Stimulated activated CD8-positive, alpha-beta memory T cell treated with anti-CD3 and anti-CD28 coated beads, Interleukin-12 subunit alpha, Interleukin-12 subunit beta, amount 100 ng/mL, for 24 hours (primary cell): ENCODE results near the gene ABCC4.
"Not testable (repeated sequence)": the region's sequence is repeated elsewhere in the genome, so short reads cannot be mapped to it uniquely, and the experiment has no call there.

Source experiments
- DNase-seq: peaks from one replicate; pipeline ENCODE4 v3.0.0-alpha.2; 2020; ENCODE audit errors: extremely low read depth

Gene ABCC4

GRCh38 chr13:95195146-95195545 lies 106.1 kb downstream of the ABCC4 start:
- DNase-seq, result no peak

GRCh38 chr13:95193509-95194230 lies 107.6 kb downstream of the ABCC4 start:
- no peak for DNase-seq

DNA sequence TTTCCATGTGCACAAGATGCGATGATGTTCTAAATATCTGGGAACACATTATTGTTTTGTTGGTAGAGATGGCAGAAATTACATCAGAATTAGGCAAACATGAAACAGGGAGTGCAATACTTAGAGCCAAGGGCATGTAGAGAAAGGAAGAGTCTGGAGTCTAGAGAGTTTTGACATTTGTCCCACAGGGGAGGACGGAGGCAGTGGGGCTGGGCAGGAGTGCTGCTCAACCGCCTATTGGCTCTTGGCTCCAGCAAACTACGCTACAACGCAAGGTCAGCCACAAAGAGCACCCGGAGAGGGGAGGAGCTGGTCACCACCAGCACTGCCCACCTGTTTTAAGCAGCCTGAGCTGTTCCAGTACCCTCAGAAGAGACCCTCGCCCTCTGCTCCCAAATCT lies 108.3 kb downstream of the ABCC4 start:
- no peak for DNase-seq

DNA sequence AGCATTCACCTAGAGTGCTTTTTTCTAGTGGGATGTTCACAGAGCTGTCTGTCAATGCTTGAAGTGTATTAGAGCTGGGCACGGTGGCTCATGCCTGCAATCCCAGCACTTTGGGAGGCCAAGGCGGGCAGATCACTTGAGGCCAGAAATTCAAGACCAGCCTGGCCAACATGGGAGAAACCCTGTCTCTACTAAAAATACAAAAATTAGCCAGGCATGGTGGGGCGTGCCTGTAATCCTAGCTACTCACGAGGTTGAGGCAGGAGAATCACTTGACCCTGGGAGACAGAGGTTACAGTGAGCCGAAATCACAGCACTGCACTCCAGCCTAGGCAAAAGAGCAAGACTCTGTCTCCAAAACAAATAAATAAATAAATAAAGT lies 108.7 kb downstream of the ABCC4 start:
- DNase-seq, result not testable (repeated sequence)

- DNase-seq, result peak; percentile 21
Measured at GRCh38 chr13:95191821-95192563, 109.3 kb downstream of the ABCC4 start.

DNA sequence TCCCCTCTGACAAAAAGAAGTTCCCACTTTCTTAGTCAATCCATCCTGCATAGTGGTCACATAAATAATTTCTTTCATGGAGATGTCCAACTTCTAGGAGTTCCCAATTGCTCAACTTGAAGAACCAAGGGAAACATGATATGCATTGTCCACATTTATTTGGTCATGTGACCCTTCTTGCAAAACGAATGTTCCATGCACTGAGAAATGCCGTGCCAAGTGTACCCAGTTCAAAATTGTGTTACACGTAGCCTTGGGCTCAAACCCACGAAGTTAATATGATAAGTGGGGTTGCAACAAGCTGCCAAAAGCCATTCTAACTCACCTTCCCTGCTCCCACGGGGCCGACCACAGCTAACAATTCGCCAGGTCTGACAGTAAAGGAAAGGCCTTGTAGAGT lies 113.1 kb downstream of the ABCC4 start:
- DNase-seq, result no peak

GRCh38 chr13:95185851-95186250 lies 115.4 kb downstream of the ABCC4 start:
- no peak for DNase-seq

GRCh38 chr13:95185311-95185710 lies 115.9 kb downstream of the ABCC4 start:
- no peak for DNase-seq

DNA sequence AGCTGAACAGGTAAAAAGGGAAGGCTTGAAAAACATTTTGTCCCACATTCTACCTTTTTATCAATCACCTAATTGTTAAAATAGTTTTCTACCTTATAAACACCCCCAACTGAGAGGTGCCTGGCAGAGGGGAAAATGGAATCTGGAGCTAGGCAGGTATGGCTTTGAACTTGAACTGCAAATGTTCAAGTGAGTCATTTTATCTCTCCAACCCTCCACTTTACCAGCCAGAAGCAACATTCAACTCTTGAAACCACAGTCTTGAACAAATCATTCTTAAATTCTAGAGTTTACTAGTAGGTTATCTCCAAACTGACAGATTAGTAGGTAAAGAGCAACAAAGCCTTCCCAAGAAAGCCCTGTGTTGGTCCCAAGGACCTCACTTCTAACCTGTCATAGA lies 116.9 kb downstream of the ABCC4 start:
- no peak for DNase-seq

DNA sequence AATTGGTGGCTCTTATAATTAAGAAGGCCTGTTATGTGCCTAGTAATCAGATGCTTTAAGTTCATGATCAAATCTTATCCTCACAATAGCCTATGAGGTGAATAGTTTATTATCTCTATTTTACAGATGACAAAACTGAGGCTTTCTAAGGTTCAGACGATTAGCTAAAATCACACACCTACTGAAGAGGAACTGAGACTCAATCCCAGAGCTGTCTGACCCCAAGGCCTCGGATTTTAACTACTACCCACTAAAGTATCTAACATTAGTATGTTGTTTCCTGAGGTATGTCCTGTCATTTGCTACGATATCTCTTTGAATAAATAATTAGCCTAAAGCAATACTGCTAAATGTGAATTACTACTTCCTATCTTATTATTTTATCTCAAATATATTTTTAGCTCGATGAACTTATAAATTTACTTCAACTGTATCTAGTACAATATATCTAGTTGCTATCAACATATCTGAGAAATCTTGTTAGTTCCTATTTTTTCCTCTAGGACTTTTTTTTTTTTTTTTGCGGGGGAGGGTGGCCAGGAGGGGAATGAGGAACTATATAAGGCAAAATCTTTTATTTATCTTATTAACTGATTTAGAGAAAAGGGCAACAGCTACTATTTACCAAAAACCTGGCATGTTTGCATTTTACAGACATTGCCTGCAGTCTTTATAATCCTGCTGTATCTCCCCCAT lies 118.5 kb downstream of the ABCC4 start:
- DNase-seq, result no peak

DNA sequence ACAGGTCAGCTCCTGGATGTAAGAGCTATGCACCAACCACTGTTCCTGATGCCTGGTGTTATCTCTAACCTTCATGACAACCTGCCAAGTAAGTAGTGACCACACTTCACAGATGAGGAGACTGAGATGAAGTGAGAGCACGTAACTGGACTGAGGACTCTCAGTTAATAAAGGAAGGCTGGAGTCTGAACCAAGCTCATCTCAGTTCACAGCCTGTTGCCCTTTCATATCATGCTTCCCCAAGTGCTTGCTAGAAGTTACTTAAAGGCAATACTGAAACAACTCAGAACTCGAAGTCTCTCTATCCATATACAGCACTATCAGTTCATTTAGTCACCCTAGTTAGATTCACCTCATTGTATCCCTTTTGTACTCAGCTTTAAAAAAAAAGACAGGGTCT lies 119.7 kb downstream of the ABCC4 start:
- no peak for DNase-seq

DNA sequence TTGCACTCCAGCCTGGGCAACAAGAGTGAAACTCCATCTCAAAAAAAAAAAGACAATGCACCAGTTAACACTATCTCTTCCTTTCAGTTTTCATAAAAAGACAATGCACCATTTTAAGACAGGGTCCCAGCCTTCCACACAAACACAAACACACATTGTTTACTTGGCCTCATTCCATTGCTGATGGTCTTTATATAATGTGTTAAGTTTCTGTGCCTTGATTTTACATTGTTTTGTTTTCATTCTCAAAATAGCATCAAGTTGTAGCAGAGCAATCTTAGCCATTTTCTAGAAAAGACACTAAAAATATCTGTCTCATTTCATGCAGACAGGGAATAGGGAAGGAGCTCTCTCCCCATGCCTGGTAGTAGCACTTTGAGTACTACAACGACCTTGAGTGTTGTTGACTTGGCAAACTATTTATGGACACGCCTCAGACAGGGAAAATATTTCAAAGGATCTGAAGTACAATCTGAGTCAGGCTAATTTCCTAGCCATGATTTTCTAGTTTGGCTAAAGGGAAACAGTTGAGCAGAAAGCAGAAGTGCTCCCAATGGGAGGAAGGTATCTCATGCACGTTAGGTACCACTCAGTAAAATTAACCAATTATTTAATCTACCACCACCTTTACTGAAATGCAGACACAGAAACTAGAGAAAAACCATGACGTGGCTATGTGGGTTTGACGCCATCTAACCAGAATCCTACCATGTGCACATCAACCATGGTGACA lies 120.6 kb downstream of the ABCC4 start:
- DNase-seq, result no peak

GRCh38 chr13:95176611-95177259 lies 124.5 kb downstream of the ABCC4 start:
- DNase-seq, result no peak

DNA sequence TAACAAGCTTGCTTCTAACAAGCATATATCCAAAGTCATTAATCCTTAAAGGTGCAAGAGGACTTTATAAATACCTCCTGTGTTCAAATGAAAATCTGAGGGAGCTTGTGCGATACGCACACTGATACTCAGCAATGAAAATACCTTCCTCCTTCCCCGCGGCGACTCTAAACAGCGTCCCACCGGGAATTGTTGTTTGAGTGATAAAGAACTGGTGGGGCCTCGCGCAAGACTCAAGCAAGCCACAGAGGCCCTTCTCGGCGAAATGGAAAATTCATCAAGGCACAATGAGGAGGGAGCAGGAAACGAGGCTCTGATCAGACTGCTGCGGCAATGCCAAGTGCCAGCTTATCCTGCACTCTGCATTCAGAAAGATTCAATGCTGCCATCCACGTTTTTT lies 126.7 kb downstream of the ABCC4 start:
- no peak for DNase-seq

DNA sequence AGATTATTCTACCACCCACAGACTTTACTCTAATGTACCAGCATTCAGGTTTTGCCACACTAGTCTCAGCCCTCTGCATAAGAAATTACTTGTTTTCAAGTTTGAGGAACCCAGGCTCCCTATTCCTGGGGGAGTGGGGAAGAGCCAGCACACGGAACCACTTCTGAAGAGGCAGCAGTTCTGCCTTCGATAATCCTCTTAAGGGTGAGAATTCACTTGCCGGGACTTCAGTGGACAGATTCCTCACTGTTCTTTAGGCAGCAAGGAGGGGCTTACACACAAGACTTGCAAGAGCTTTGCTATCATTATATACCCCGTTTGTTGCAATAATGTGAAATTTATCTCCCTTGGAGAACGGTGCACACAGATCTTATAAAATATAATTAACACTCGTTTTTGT lies 133.1 kb downstream of the ABCC4 start:
- DNase-seq, result no peak

- not testable (repeated sequence) for DNase-seq
Measured at GRCh38 chr13:95167003-95167402, 134.2 kb downstream of the ABCC4 start.

DNA sequence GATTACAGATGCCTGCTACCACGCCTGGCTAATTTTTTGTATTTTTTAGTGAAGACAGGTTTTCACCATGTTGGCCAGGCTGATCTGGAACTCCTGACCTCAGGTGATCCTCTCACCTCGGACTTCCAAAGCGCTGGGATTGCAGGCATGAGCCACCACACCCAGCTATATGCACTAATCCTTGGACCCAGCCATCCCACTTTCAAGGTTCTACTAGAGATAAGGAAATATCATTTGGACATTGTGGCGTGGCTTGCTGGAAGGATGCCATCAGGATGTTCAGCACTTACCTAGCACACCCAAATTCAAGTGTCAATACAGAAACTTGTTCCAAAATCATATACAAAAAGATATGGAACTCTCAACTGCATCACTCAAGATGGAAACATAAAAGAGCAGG lies 136.4 kb downstream of the ABCC4 start:
- DNase-seq, result no peak

GRCh38 chr13:95160112-95160906 lies 140.9 kb downstream of the ABCC4 start:
- no peak for DNase-seq

DNA sequence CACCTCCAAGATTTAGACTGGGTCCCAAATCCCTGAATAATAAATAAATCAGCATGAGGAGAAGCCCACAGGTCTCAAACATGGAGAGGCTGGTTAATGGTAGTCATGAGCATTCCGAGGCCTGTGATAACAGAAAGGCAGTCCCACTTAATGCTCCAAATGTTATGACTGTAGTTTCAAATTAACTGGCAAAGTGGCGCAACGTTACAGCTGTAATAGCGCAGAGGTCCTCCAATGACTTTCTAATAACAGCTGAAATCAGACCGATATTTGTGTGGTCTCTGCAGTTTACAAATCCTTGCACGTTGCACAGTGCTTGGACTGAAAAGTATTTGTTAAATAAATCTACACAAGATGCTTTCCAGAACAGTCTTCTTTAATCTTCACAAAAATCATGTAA lies 141.8 kb downstream of the ABCC4 start:
- no peak for DNase-seq

DNA sequence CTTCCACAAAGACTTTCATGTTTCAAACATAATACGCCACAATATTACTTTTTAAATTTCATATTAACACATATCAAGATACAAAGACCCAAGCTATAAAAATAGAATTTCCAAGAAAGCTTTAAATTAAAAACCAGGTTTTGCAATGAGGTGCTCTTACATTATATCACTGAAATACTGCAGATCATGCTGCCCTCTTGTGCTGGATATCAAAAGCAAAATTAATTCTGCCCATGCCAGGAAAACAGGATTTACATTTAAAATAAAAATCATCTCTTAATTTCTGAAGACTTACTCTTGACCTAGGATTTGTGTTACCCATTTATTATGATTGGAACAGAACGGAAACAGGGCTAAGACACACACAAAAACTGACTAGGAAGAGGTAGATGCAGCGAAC lies 145.0 kb downstream of the ABCC4 start:
- DNase-seq, result no peak

- DNase-seq, result no peak
Measured at GRCh38 chr13:95155504-95155903, 145.7 kb downstream of the ABCC4 start.
